DND-41 (cell line): ENCODE measurements around the gene CAPN2.

Source experiments
- CTCF ChIP-seq: IDR thresholded peaks from 2 replicates; pipeline ENCODE4 v1.5.1; 2012; ENCODE audit warnings: borderline replicate concordance, low read length, moderate library complexity, mild to moderate bottlenecking; ENCODE audit not compliant: poor library complexity, severe bottlenecking; ENCODE audit errors: extremely low read depth
- EZH2 ChIP-seq: IDR thresholded peaks from 3 replicates; pipeline ENCODE4 v1.6.1; 2012; ENCODE audit warnings: borderline replicate concordance, low read depth, mild to moderate bottlenecking, moderate library complexity, low read length, inconsistent platforms; ENCODE audit not compliant: severe bottlenecking

- TF ChIP-seq EZH2 (no peak), CTCF (no peak)
These were observed 63.9 kb downstream of the CAPN2 start for GRCh38 chr1:223776075-223776814.
